Vagina (tissue), 2 donors: Measurements from ENCODE around the gene HSD17B2. TPM values are rescaled to one million over a fixed set of nuclear protein-coding genes. Genes with fewer than 3 reads are reported as not detected.

Experiments used
- DNase-seq, 2 donors: peaks; one replicate each; pipeline ENCODE4 v3.0.0-alpha.2; 2017; ENCODE audit errors: extremely low spot score in 2 of 2
- H3K27ac ChIP-seq: fragments of 200-600 bp; sonication (generic); one replicate; pipeline ENCODE4 v1.5.1; 2019
- H3K27me3 ChIP-seq: fragments of 200-600 bp; sonication (generic); one replicate; pipeline ENCODE4 v1.5.1; 2019
- H3K36me3 ChIP-seq, 2 donors: fragments of 200-600 bp; sonication (generic); one replicate each; pipeline ENCODE4 v1.5.1; 2017 to 2019
- H3K4me1 ChIP-seq: fragments of 200-600 bp; sonication (generic); one replicate; pipeline ENCODE4 v1.5.1; 2019
- H3K4me3 ChIP-seq, 2 donors: fragments of 200-600 bp; sonication (generic); 1 replicate in 1 of 2; 2 replicates in 1 of 2; pipeline ENCODE4 v1.5.1; 2016 to 2019
- H3K9me3 ChIP-seq: fragments of 200-600 bp; sonication (generic); one replicate; pipeline ENCODE4 v1.5.1; 2019
- CTCF ChIP-seq, 3 experiments: fragments of 450-650 bp in 2 of 3; fragments of 200-600 bp in 1 of 3; sonication (generic) in 1 of 3; IDR thresholded peaks; one replicate each; pipeline ENCODE4 v1.5.1; 2017 to 2019; ENCODE audit warnings: antibody characterized with exemption in 3 of 3, mild to moderate bottlenecking in 2 of 3, moderate library complexity in 2 of 3
- POLR2A ChIP-seq, 2 donors: fragments of 450-650 bp; IDR thresholded peaks; one replicate each; pipeline ENCODE4 v1.6.1; 2017; ENCODE audit warnings: antibody characterized with exemption in 2 of 2, mild to moderate bottlenecking in 2 of 2, moderate library complexity in 2 of 2
- POLR2AphosphoS5 ChIP-seq, 2 donors: sonication (generic); formaldehyde crosslinking; IDR thresholded peaks; one replicate each; pipeline ENCODE4 v1.9.0; 2017; ENCODE audit warnings: antibody characterized with exemption in 2 of 2, mild to moderate bottlenecking in 2 of 2, low read depth in 1 of 2; ENCODE audit not compliant: insufficient read depth in 1 of 2
- intact Hi-C: fragments of 100-400 bp; cut with DNase I; formaldehyde crosslinking; loops from one replicate; pipeline ENCODE4 v1.15.1; 2023
- total RNA-seq: library from RNA; depleted of rRNA; stranded (reverse); fragments of >200 nt; gene quantifications from one replicate; pipeline ENCODE4 v1.2.3, GENCODE V29; 2016

HSD17B2 gene
- total RNA-seq, 1 donor from 2014 or later, result 2.9 TPM

- H3K27ac ChIP-seq, result no peak overlapping the region
- TF ChIP-seq CTCF (IDR thresholded peaks at IDR 0.05) (no peak), POLR2AphosphoS5 (IDR thresholded peaks at IDR 0.05; ENCODE audit: insufficient read depth in 1 of 2, low read depth in 1 of 2) (no peak), POLR2A (IDR thresholded peaks at IDR 0.05) (no peak)
- H3K9me3 ChIP-seq, result no peaks in the 10 kb centered on the region
- no peaks in the 10 kb centered on the region for H3K27me3 ChIP-seq
- intact Hi-C loops, result no loop called here
- no peaks in the 10 kb centered on the region for H3K4me1 ChIP-seq
- DNase-seq, result no peak
- H3K4me3 ChIP-seq, result no peak overlapping the region
- H3K36me3 ChIP-seq, result no peaks in the 10 kb centered on the region
Measured at GRCh38 chr16:82081264-82081663, 46.2 kb downstream of the HSD17B2 start.

GRCh38 chr16:82082097-82082496 lies 47.0 kb downstream of the HSD17B2 start:
- intact Hi-C loops, result no loop called here

GRCh38 chr16:82082543-82083244 lies 47.6 kb downstream of the HSD17B2 start:
- Histone ChIP-seq H3K36me3 (no peaks in the 10 kb centered on the region), H3K4me3 (no peak overlapping the region), H3K27me3 (no peaks in the 10 kb centered on the region), H3K4me1 (no peaks in the 10 kb centered on the region), H3K27ac (no peak overlapping the region), H3K9me3 (no peaks in the 10 kb centered on the region)
- intact Hi-C loops, result no loop called here
- TF ChIP-seq POLR2A (IDR thresholded peaks at IDR 0.05), result no peak
- TF ChIP-seq CTCF (IDR thresholded peaks at IDR 0.05), result no peak
- no peak for TF ChIP-seq POLR2AphosphoS5 (IDR thresholded peaks at IDR 0.05; ENCODE audit: insufficient read depth in 1 of 2, low read depth in 1 of 2)
- no peak for DNase-seq

More at GRCh38 chr16:82082097-82082496, 47.0 kb downstream of the HSD17B2 start:
- no peaks in the 10 kb centered on the region for H3K36me3 ChIP-seq
- H3K9me3 ChIP-seq, result no peaks in the 10 kb centered on the region
- no peak overlapping the region for H3K27ac ChIP-seq
- H3K4me3 ChIP-seq, result no peak overlapping the region
- no peak for TF ChIP-seq CTCF (IDR thresholded peaks at IDR 0.05)
- TF ChIP-seq POLR2A (IDR thresholded peaks at IDR 0.05), result no peak
- no peak for TF ChIP-seq POLR2AphosphoS5 (IDR thresholded peaks at IDR 0.05; ENCODE audit: insufficient read depth in 1 of 2, low read depth in 1 of 2)
- no peaks in the 10 kb centered on the region for H3K4me1 ChIP-seq
- no peaks in the 10 kb centered on the region for H3K27me3 ChIP-seq
- no peak for DNase-seq

GRCh38 chr16:82083710-82084353 lies 48.8 kb downstream of the HSD17B2 start:
- Histone ChIP-seq H3K9me3 (no peaks in the 10 kb centered on the region), H3K36me3 (no peaks in the 10 kb centered on the region), H3K27ac (no peak overlapping the region), H3K4me1 (no peaks in the 10 kb centered on the region), H3K27me3 (no peaks in the 10 kb centered on the region), H3K4me3 (no peak overlapping the region)
- no peak for DNase-seq
- intact Hi-C loops, result no loop called here
- TF ChIP-seq CTCF (IDR thresholded peaks at IDR 0.05) (no peak), POLR2AphosphoS5 (IDR thresholded peaks at IDR 0.05; ENCODE audit: insufficient read depth in 1 of 2, low read depth in 1 of 2) (no peak), POLR2A (IDR thresholded peaks at IDR 0.05) (no peak)
